ENCODE measurements around the gene MARCKSL1.

DNA sequence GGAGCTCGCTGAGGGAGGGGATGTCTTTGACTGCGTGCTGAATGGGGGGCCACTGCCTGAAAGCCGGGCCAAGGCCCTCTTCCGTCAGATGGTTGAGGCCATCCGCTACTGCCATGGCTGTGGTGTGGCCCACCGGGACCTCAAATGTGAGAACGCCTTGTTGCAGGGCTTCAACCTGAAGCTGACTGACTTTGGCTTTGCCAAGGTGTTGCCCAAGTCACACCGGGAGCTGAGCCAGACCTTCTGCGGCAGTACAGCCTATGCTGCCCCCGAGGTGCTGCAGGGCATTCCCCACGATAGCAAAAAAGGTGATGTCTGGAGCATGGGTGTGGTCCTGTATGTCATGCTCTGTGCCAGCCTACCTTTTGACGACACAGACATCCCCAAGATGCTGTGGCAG, 27.7 kb upstream of the MARCKSL1 start:
- TF ChIP-seq, protein P1, sequence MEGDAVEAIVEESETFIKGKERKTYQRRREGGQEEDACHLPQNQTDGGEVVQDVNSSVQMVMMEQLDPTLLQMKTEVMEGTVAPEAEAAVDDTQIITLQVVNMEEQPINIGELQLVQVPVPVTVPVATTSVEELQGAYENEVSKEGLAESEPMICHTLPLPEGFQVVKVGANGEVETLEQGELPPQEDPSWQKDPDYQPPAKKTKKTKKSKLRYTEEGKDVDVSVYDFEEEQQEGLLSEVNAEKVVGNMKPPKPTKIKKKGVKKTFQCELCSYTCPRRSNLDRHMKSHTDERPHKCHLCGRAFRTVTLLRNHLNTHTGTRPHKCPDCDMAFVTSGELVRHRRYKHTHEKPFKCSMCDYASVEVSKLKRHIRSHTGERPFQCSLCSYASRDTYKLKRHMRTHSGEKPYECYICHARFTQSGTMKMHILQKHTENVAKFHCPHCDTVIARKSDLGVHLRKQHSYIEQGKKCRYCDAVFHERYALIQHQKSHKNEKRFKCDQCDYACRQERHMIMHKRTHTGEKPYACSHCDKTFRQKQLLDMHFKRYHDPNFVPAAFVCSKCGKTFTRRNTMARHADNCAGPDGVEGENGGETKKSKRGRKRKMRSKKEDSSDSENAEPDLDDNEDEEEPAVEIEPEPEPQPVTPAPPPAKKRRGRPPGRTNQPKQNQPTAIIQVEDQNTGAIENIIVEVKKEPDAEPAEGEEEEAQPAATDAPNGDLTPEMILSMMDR (IDR thresholded peaks at IDR 0.05), result no peak
- TF ChIP-seq POLR2A (IDR thresholded peaks at IDR 0.05), result no peak

Measured in esophagus squamous epithelium (tissue), 4 donors.